ENCODE measurements around the gene SWAP70.

The SWAP70 gene

DNA sequence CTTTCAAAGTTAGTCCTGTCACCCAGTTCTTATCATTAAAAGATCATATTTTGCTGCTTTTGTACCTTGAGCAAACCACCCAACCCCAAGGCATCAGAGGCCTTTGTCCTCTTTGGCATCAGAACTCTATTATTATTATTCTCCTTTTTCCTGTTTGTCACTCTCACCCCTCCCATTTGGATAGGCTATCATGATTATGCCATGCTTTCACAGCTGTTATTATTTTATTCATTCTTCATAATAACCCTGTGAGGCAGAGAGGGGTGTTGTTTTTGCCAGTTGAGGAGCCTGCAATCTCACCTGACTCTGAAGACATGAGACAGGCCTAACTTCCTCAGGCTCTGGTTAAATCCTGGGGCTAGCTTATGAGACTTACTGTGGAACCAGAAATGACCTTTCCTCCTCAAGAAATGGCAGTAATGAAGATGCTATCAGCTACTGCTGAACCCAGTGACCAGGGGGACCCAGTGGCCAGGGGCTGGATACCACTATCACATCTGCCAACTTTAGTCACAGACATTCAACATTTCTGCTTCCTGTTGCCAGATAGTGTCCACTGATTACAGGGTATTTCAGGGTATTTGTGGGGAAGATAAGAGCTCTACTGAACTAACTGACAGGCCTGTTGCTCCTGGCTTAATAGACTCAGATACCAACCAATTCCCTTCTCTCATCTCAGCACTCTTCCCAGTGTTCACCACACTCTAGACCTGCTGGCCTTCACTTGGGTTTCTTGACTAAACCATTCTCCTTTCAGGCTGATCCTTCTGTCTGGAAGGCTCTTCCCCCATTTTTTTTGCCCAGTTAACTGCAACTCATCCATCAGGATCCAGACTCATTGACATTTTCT, 11.8 kb upstream of the SWAP70 start:
- DNase-seq, result no peak

DNA sequence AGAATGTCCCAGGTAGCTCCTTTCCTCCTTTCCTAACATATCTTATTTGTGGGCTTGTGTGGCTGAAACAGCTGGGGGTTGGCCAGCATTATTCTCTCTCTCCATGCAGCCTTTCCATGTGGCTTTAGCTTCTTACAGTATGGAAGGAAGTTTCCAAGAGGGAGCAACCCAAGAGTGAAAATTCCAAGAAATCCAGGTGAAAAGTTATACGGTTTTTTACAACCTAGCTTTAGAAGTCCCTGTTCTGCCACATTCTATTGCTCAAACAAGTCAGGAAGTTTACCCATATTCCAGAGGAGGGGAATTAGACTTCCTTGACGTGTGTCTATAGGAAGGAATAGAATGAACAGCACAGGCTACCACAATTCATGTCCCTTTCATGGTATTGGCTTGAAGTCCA, 10.0 kb upstream of the SWAP70 start:
- DNase-seq, result no peak

DNA sequence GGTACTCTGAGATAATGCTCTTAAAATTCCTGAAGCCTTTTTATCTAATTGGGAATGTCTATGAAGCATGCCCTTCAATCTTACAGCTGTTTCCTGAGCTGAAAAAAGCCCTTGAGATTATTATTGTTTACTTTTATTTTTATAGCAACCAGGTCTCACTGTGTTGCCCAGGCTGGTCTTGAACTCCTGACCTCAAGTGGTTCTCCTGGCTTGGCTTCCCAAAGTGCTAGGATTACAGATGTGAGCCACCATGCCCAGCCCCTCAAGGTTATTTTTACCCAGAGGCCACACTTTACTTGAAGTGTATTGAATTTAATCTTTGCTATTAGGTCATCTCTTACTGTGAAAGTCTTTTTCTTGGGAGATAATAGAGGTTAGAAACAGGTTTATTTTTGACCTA, 7.0 kb upstream of the SWAP70 start:
- DNase-seq, result peak; percentile 35

DNA sequence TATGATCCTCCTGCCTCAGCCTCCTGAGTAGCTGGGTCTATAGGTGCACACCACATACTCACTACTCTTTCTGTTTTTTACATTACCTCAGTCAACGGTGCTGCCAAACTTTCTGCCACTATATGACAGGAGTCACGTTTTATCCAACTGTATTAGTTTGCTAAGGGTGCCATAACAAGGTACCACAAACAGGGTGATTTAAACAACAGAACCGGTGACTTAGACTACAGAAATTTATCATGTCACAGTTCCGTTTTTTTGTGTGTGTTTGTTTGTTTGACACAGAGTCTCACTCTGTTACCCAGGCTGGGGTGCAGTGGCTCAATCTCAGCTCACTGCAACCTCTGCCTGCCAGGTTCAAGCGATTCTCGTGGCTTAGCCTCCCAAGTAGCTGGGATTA, 6.3 kb upstream of the SWAP70 start:
- no peak for DNase-seq

DNA sequence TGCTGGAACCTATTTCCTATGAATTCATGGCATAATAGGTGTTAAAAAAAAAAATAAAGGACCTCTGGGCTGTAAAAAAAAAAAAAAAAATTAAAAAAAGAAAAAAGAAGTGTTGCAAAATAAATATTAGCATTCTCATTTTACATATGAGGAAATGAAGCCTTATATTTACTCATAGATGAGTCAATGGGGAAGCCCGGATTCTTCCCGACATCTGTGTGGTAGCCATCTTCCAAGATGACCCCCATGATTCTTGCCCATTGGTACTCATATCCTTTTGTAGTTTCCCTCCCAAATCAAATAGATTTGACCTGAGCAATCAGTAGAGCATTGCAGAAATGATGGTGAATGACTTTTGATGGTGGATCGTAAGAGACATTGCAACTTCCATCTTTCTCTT, 3.0 kb upstream of the SWAP70 start:
- peak; percentile 12 for DNase-seq

DNA sequence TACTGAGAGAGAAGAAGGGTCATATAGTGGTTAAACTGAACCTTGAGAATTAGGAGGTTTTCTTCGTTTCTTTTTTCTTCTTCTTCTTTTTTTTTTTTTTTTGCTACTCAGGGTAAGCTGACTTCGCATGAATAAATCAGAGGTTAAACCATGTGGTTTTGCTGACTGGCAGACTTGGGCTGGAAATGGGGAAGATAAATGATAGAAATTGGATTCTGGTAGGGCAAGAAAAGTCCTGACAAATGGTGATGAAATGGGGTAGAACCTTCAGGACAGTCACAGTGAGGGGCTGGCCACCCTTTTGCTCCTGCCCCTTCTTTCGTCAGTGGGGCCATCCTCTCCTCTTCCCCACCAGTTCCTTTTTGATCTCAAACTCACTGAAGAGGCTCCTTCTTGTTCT, 1.6 kb upstream of the SWAP70 start:
- no peak for DNase-seq

DNA sequence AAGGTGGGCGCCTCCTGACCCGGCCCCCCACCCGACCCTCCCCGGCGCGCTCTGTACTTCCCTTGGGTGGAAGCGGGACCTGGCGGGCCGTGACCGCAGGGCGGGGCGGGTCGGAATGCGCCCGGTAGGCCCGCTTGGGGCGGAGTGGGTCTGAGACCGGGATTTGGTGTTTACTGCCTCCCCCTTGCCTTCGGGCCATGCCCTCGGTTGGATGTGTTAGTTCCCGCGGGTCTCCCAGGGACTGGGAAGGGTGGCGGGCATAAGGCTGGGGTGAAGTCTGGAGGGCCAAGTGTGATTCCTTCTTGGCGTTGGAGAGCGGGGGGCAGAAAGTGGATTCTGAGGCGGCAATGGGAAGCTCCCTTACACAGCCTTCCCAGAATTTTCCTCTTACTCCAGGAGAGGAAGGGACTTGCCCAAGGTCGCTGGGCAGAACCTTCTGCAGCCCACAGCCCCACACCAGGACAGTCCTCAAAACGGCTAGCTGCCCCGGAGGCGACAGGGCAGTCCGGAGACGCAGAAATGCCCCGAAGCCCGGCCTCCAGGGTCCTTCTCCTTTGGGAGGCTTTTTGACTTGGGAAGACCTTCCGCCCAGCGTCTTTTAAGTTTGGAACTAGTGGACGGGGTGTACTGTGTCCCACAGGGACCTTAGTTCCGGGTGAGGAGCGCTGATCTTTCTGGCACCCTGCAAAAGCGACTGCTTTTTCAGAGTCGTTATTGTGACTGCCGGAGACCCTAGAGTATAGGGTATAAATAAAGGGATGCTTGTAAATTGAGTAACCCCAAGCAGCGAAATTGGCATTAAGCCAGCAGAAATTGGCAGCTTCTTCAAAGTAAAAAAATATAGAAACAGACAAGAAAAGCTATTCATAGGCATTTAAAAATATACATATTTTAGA, 647 bp downstream of the SWAP70 start:
- no peak for DNase-seq

DNA sequence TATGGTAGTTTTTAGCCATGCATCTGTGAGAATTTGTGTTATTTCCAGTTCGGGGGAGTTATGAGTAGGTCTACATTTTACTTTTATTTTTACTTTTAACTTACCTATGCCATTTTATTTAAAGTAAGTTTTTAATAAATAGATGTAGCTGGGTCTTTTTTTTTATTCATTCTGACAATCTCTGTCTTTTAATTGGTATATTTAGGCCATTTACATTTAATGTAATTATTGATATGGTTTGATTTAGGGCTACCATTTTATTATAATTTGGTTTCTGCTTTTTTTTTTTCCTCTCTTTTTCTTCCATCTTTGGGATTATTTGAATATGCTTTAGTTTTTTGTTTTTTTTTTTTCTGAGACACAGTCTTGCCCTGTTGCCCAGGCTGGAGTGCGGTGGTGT, 1.9 kb downstream of the SWAP70 start:
- DNase-seq, result no peak

DNA sequence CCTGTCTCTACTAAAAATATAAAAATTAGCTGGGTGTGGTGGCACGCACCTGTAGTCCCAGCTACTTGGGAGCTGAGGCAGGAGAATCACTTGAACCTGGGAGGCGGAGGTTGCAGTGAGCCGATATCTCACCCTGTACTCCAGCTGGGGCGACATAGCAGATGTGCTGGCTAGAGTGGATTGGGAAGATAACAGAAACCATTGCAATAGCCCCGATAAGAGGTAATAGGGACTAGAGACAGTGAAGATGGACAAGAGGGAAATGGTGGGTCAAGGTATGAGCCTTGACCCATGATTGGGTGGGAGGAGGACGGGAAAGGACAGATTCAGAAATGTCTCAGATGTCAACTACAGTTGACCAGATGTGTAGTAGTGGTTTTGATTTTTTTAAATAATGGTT, 6.1 kb downstream of the SWAP70 start:
- no peak for DNase-seq

DNA sequence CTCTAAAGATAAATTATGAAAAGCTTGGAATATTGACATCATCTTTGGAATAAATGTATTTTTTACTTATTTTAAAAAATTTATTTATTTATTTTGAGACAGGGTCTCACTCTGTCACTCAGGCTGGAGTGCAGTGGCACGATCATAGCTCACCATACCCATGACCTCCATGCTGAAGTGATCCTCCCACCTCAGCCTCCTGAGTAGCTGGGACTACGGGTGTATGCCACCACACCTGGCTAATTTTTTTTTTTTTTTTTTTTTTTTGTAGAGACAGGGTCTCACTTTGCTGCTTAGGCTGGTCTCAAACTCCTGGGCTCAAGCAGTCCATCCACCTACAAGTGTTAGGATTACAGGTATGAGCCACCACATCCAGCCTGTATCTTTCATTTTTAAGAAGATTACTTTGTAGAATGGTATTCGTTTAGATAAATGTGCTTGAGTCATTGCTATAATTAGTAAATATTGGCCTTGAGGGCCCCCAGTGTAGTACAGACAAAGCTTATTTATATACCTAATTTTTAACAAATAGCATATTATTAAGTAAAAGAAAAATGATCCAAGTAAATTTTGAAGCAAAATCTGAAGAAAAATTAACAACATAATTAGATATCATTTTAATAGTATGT, 8.5 kb downstream of the SWAP70 start:
- DNase-seq, result no peak

DNA sequence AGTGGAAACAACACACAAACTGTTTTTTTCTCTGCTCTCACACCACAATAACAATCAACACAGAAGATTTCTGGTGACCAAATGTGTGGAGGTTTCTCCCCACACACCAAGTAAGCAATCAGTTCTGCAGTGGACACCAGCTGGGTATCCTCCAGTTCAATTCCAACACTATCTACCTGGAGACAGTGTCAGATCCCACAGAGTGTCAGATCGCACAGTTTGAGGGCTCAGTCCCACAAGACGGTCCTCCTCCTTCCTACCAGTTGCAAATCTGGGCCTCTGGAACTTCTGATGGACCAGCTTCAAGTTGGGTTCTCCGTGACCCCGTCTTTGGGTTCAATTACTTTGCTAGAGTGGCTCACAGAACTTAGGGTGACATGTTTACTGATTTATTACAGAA, 9.0 kb downstream of the SWAP70 start:
- DNase-seq, result no peak

DNA sequence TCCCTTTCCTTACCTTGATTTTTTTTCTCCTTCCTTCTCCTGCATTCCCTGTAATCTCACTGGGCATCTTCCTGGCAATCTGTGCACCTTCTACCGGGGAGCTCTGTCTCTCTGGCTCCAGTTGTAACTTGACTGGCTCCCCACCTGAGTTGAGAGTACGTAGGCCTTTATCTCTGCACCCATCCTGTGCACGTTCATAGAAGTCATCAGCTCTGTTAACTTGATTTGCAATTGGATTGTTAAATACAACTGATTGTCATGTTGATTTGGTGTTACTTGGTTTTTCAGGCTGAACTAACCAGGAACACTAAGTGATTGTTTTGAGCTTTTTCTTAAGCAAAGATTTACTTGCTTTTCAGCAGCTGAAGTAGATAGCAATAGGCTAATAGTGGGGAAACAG, 11.8 kb downstream of the SWAP70 start:
- no peak for DNase-seq

DNA sequence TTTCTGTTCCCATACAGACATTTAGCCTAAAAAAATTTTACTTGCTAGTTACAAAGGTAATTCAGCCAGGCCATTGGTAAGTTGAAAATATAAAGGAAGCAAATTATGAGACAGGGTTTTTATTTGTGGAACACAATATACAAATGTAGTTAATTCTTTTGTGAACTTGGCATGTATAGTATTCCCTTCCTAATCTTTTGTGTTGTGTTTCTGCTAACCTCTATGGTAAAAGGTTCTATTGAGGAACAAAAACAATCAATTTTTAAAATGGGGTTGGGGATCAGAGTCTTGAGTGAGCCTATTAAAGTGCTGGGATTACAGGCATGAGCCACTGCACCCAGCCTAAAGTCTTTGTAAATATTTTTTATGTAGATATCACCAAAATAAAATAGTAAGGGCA, 14.1 kb downstream of the SWAP70 start:
- DNase-seq, result no peak

DNA sequence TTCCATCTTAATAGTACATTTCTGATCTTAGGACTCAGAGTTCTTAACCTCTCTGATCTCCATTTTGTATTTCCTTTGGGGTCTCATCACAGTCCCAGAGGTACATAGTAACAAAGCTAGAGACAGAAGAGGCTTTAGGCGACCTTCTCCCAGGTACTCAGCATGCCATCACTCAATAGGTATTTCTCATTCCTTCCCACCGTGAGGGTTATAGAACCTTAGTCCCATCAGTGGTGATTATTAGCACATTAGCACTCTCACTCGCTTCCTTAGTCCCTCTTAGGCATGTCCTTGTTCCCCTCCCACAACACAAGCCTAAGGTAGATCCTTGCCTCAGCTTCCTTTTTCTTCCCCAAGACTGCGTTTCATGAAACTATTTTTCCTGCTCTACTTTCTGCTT, 14.7 kb downstream of the SWAP70 start:
- no peak for DNase-seq

DNA sequence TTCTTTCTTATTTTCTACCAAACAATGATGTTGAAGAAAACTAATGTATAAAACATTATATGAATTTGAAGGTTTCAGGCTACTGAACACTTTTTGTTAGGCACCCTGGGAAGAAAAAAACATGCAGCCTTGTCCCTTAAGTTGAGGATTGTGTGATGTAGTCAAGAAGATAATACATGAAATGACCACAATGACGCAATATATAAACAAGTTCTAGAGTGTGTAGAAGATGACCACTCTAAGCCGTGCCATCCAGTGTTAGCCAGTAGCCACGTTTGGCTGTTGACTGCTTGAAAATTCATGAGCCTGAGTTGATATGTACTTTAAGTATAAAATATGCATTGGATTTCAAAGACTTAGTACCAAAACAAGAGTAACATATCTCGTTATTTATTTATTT, 16.2 kb downstream of the SWAP70 start:
- DNase-seq, result no peak

DNA sequence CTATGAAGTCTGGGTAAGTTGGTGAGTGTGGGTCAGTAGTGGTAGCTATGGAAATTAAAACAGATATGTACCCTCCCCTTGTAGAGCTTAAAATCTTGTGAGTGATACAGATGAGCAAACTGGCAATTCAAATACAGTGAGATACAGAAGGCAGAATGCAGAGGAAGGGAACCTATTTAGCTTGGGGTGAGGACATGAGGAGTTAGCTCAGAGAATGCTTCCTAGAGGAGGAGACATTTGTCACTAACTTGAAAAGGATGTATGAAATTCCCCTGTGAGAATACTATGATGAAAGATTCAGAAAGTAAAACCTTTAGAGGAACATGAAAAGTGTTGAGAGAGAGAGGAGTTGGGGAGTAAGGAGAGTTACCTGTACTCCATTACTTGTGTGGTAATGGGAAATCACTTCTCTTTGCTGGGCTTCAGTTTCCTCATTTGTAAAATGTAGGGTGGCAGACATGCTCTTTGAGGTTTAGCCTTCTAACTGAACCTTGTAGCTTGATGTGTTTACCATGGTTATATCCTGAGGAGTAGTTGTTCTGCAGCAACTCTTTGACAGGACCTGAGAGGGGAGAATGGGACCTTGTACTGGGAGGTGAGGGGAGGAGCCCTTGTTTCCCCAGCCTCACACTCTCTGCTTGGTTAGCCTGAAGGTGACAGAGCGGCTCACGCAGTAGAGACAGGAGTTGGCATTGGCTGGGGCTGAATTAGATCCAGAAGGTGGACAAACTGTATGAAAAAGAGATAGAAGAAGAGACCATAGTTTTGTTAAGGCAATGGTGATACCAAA, 17.9 kb downstream of the SWAP70 start:
- no peak for DNase-seq

DNA sequence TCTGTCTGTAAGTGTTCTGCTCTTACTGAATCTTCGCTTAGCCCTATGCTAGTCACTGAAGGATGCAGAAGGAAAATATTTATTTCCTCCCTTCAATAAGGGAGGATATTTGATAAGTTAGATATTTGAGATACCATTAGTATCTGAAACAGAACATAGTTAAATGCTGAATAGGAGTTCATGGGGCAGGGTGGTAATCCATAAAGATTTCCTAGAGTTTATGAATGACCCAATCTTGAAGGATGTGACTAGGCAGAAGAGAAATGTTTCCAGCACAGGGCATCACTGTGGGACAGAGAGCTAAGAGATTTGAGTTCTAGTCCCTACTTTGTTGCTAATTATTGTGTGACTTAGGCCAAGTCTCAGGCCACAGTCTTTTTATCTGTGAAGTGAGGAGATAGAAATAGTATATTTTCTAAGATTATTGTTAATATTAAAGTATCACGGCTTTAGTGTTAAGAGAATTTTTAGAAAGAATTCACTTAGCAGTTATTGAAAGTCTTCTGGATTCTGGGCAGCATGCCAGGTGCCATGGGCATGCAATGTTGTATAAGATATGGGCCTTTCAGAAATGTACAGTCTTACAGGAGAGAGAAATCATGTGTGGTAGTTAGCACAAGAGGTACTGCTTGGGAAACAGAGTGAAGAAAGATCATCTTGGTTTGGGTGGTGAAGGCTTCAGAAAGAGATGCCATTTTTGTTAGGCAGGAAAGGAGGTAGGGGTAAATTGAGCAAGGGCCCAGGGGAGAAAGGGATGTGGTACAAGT, 24.0 kb downstream of the SWAP70 start:
- DNase-seq, result no peak

DNA sequence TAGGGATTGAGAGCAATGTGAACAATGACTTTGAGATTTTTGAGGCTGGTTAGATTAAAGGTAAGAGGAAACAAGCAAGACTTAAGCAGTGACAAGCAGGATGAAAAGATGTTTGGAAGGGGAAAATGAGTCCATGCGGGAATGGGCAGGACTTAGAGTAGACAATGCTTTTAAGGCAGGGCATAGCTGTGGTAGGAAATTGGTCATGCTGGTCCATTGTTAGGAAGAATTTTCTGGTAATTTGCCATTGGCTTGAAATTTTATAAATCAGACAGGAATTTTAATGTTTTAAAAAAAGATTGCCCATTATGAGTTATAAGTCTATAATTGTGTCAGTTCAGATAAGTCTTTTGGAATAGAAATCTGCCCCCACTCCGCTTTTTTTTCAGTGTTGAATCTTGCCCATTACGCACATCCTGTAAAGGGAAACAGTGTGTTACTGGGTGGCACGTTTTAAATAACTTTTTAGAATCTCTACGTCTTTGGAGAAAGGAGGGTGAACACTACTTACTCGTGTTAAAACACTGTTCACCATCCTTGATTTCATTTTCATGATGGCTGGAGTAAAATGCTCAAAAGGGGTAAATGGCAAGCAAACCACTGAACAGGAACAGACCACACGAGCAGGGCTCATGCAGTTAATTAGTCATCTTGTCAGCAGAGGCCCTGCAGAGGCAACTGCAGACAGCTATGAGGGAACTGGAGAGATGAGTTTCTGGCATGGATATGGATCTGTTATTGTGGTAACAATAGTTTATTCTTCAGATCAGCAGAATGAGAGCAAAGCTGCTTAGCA, 25.0 kb downstream of the SWAP70 start:
- DNase-seq, result no peak

DNA sequence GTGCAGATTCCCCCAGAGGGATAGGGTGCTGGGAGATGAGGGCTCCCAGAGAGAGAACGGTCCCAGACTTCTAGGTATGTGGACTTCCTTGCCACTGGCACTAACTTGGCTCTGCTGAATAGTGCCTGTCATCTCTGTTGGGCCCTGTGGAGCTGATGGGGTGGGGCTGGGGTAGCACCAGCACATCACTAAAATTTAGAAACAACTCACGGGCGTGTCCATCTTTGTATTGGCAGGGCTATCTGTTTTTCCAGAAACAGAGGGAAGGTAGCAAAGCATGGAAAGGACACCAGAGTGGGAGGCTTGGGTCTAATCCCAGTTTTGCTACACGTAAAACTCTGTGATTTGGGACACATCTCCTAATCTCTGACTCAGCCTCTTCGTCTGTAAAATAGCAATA, 25.8 kb downstream of the SWAP70 start:
- no peak for DNase-seq

DNA sequence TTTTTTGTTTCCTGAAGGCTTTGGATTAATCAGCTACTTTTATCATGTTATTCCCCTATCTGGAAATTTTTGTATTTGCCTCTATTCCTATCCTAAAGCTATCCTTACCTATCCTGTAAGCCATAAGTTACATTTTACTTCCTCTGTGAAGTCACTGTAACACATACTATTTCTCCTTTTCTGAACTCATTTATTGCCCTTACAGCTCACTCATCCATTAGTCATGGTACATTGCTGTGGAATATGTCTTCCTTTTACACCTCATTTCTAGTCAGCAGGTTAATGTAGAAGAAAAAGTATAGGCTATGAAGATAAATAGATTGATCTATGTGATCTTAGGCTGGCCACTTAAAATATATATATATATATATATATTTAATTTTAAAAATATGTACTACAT, 28.0 kb downstream of the SWAP70 start:
- DNase-seq, result no peak

DNA sequence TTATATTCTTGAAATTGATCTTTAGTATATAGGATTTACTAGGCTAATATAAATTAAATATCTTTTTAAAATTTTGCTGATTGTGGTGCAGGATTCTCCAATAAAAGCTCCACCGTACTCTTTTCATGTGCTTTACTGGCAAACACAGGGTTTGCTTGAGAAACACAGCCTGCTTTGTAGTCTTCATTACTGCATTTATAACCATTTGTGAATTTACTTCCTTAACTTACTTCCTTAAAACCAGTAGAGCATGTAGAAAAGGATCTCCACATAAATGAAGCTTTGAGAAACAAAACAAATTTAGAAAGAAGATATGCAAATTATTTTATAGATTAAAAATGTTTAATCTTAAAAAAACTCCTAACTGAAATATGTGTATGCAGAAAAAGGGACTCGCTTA, 28.8 kb downstream of the SWAP70 start:
- DNase-seq, result no peak
